ENCODE results near the gene LDHB. TPM values are rescaled to one million over a fixed set of nuclear protein-coding genes. Genes with fewer than 3 reads are reported as not detected.
"Not testable (repeated sequence)": the region's sequence is repeated elsewhere in the genome, so short reads cannot be mapped to it uniquely, and the experiment has no call there.

Gene LDHB
- total and polyA plus RNA-seq, 10 donors: 166 to 346 (median 263) TPM

DNA sequence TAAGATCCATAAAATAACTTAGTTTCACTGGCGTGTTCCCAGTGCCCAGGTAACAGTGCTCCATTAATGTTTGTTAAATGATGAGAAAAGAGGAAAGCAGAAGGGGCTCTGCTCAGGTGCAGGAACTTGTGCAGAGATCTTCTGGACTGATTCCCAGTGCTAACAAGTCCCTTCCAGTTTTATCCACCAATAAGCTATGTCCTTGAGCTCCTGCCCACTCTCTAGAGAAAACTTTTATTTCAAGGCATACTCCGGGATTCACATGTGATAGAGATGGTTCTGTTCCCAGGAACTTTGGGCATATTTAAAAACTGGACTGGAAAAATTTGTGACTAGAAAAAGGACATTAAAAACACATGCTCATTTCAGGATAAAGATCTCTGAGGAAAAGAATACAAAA is 54.9 kb downstream of the LDHB start:
- DNase-seq: no peak
- Histone ChIP-seq H3K36me3 (no peaks in the 10 kb centered on the region), H3K4me3 (no peak overlapping the region), H3K27ac (no peak overlapping the region), H3K9me3 (no peaks in the 10 kb centered on the region), H3K4me1 (peaks cover 0 to under 1% (median 0%) of the 10 kb centered on the region in 6 donors), H3K27me3 (replicated peaks in 1 of 7) (no peaks in the 10 kb centered on the region)
- intact Hi-C loops (cut with DNase I; ENCODE audit: low total_unique reads): no loop called here
- 73 to 91% (median 76%) methylated on average over 2 of the region's 2 CpGs for WGBS, 5 donors
- TF ChIP-seq CTCF (IDR thresholded peaks at IDR 0.05 in 8 of 11, conservative IDR thresholded peaks at IDR 0.05 in 3 of 11): no peak
- TF ChIP-seq POLR2AphosphoS5 (IDR thresholded peaks at IDR 0.05): no peak
- TF ChIP-seq POLR2A (IDR thresholded peaks at IDR 0.05): no peak

GRCh38 chr12:21600196-21600595 is 57.4 kb downstream of the LDHB start:
- intact Hi-C loops (cut with DNase I; ENCODE audit: low total_unique reads): no loop called here
- H3K27me3 ChIP-seq (replicated peaks in 1 of 7): no peaks in the 10 kb centered on the region
- no peak for DNase-seq
- WGBS, 5 donors: 77 to 88% (median 79%) methylated on average over 5 of the region's 5 CpGs
- no peaks in the 10 kb centered on the region for H3K9me3 ChIP-seq
- TF ChIP-seq POLR2A (IDR thresholded peaks at IDR 0.05) (no peak), CTCF (IDR thresholded peaks at IDR 0.05 in 8 of 11, conservative IDR thresholded peaks at IDR 0.05 in 3 of 11) (no peak), POLR2AphosphoS5 (IDR thresholded peaks at IDR 0.05) (no peak)
- no peaks in the 10 kb centered on the region for H3K36me3 ChIP-seq
- no peak overlapping the region for H3K4me3 ChIP-seq
- H3K4me1 ChIP-seq: no peaks in the 10 kb centered on the region
- H3K27ac ChIP-seq: no peak overlapping the region

GRCh38 chr12:21599143-21599999 is 58.3 kb downstream of the LDHB start:
- H3K9me3 ChIP-seq: no peaks in the 10 kb centered on the region
- no peak overlapping the region for H3K27ac ChIP-seq
- H3K4me1 ChIP-seq: no peaks in the 10 kb centered on the region
- peak overlapping the region in 2 of 8 donors; percentile 16 to 31 for H3K4me3 ChIP-seq
- no peaks in the 10 kb centered on the region for H3K36me3 ChIP-seq
- H3K27me3 ChIP-seq (replicated peaks in 1 of 7): no peaks in the 10 kb centered on the region
- WGBS, 5 donors: 69 to 80% (median 71%) methylated on average over 3 of the region's 3 CpGs
- intact Hi-C loops (cut with DNase I; ENCODE audit: low total_unique reads): no loop called here
- TF ChIP-seq CTCF (IDR thresholded peaks at IDR 0.05 in 8 of 11, conservative IDR thresholded peaks at IDR 0.05 in 3 of 11): no peak
- TF ChIP-seq POLR2AphosphoS5 (IDR thresholded peaks at IDR 0.05): no peak
- no peak for TF ChIP-seq POLR2A (IDR thresholded peaks at IDR 0.05)
- no peak for DNase-seq

GRCh38 chr12:21598651-21599050 is 59.0 kb downstream of the LDHB start:
- intact Hi-C loops (cut with DNase I; ENCODE audit: low total_unique reads): no loop called here
- Histone ChIP-seq H3K9me3 (no peaks in the 10 kb centered on the region), H3K36me3 (no peaks in the 10 kb centered on the region), H3K4me3 (no peak overlapping the region), H3K27me3 (replicated peaks in 1 of 7) (no peaks in the 10 kb centered on the region), H3K4me1 (no peaks in the 10 kb centered on the region), H3K27ac (no peak overlapping the region)
- WGBS, 5 donors: 87 to 93% (median 89%) methylated on average over 4 of the region's 4 CpGs
- no peak for TF ChIP-seq CTCF (IDR thresholded peaks at IDR 0.05 in 8 of 11, conservative IDR thresholded peaks at IDR 0.05 in 3 of 11)
- no peak for TF ChIP-seq POLR2A (IDR thresholded peaks at IDR 0.05)
- no peak for TF ChIP-seq POLR2AphosphoS5 (IDR thresholded peaks at IDR 0.05)
- DNase-seq: no peak

DNA sequence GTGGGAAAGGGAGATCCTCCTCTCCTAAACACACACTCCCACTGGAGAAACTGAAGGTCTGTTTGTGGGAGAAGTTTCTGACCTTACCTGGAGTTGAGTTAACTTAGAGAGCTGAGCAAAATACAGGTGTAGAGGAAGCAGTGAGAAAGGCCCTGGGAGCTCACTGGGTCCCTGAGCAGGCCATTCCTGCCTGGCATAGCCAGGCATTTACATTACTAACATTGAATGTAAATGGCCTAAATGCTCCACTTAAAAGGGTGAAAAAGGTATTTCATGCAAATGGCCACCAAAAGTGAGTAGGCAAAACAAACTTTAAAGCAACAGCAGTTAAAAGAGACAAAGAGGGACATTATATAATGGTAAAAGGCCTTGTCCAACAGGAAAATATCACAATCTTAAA is 62.3 kb downstream of the LDHB start:
- H3K27me3 ChIP-seq (replicated peaks in 1 of 7); H3K4me3 ChIP-seq; H3K36me3 ChIP-seq; H3K27ac ChIP-seq; DNase-seq; H3K4me1 ChIP-seq; intact Hi-C loops (cut with DNase I; ENCODE audit: low total_unique reads): not testable (repeated sequence)
- H3K9me3 ChIP-seq: peaks cover 0 to 24% (median 18%) of the 10 kb centered on the region in 8 donors
